ENCODE measurements around the gene CMTM4. TPM values are rescaled to one million over a fixed set of nuclear protein-coding genes. Genes with fewer than 3 reads are reported as not detected.
"Not testable (repeated sequence)": the region's sequence is repeated elsewhere in the genome, so short reads cannot be mapped to it uniquely, and the experiment has no call there.

The CMTM4 gene

GRCh38 chr16:66567270-66567669, 129.3 kb downstream of the CMTM4 start:
- H3K27me3 ChIP-seq (ENCODE audit: control insufficient read depth, insufficient read depth, low read length); H3K9ac ChIP-seq (ENCODE audit: low read depth, low read length); H3K9me3 ChIP-seq (replicated peaks; ENCODE audit: low read length); H3K4me3 ChIP-seq (ENCODE audit: low read length); H3K4me2 ChIP-seq (ENCODE audit: low read length): not testable (repeated sequence)
- H3K4me1 ChIP-seq (ENCODE audit: control insufficient read depth, insufficient read depth, low read length): peaks cover 23% of the 10 kb centered on the region
- H3K36me3 ChIP-seq (ENCODE audit: insufficient read depth, low read length): peaks cover 29% of the 10 kb centered on the region

DNA sequence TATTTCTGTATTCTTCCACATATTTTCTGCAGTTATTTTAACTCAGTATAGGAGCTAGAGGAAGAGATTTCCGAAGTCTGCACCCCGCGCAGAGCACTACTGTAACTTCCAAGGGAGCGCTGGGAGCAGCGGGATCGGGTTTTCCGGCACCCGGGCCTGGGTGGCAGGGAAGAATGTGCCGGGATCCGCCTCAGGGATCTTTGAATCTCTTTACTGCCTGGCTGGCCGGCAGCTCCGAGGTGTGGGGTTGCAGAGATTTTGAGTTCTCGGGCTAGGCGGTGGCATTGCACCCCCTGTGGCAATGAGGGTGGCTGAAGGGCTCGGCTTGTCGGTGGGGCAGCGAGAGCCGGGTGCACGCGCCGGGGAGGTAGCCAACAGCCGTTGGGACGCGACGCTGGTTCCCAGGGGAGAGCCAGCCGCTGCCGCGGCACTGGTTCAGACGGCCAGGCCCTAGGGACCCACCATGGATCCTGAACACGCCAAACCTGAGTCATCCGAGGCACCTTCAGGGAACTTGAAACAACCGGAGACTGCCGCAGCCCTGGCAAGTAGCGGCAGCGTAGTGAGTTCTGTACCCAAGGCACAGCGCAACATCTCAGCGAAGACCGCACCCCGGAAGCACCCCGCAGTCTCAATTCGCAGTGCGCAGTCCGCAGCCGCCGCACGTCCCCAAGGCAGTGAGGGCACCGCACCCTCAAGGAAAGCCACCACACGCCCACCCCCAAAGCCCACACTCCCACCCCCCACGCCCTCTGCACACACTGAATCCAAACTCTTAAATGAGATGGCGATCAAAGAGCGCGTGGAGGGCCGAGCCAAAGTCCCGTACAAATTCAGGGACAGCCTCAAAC, 130.3 kb downstream of the CMTM4 start, which contains the start of gene CMTM1:
Gene CMTM1 (plus strand): TSS at position 389 of the 851 bp plus-strand sequence. CDS start 75 bp downstream, at position 464.
- no peak within 1 kb of the TSS for H3K9ac ChIP-seq (ENCODE audit: low read depth, low read length)
- H3K4me2 ChIP-seq (ENCODE audit: low read length): no peak within 1 kb of the TSS
- H3K27me3 ChIP-seq (ENCODE audit: control insufficient read depth, insufficient read depth, low read length): no peaks in the 10 kb centered on the region
- no peaks in the 10 kb centered on the region for H3K9me3 ChIP-seq (replicated peaks; ENCODE audit: low read length)
- H3K4me3 ChIP-seq (ENCODE audit: low read length): no peak within 1 kb of the TSS
- peaks cover 29% of the 10 kb centered on the region for H3K36me3 ChIP-seq (ENCODE audit: insufficient read depth, low read length)
- peaks cover 23% of the 10 kb centered on the region for H3K4me1 ChIP-seq (ENCODE audit: control insufficient read depth, insufficient read depth, low read length)

Small RNA genes lying within 50 kb of the gene (small RNA-seq; reads per million reads assigned to genes)
- gene CKLF-CMTM1: not detected
